Ovary (tissue), 9 donors: ENCODE data around the gene CAB39. TPM values are rescaled to one million over a fixed set of nuclear protein-coding genes. Genes with fewer than 3 reads are reported as not detected.

Experiments used
- DNase-seq, 5 donors: peaks; one replicate each; pipeline ENCODE4 v3.0.0-alpha.2; 2019 to 2020
- H3K27ac ChIP-seq, 2 donors: fragments of 200-600 bp; one replicate each; pipeline versions ENCODE4 v1.5.1 to v1.8.0; 2019 to 2022
- H3K27me3 ChIP-seq: fragments of 200-600 bp; one replicate; pipeline ENCODE4 v1.8.0; 2022
- H3K36me3 ChIP-seq: fragments of 200-600 bp; sonication (generic); one replicate; pipeline ENCODE4 v1.5.1; 2019
- H3K4me1 ChIP-seq: one replicate; pipeline ENCODE4 v1.8.1; 2013; ENCODE audit warnings: mild to moderate bottlenecking, moderate library complexity; ENCODE audit not compliant: insufficient read depth
- H3K4me3 ChIP-seq: fragments of 200-600 bp; sonication (generic); one replicate; pipeline ENCODE4 v1.5.1; 2017
- H3K9me3 ChIP-seq, 2 donors: fragments of 200-600 bp in 1 of 2; sonication (generic) in 1 of 2; one replicate each; pipeline versions ENCODE4 v1.5.1 to v1.8.1; 2013 to 2019; ENCODE audit warnings: mild to moderate bottlenecking in 1 of 2, moderate library complexity in 1 of 2
- EP300 ChIP-seq: sonication (generic); formaldehyde crosslinking; IDR thresholded peaks from one replicate; pipeline ENCODE4 v1.6.1; 2017; ENCODE audit warnings: antibody characterized with exemption
- POLR2A ChIP-seq: fragments of 450-650 bp; IDR thresholded peaks from one replicate; pipeline ENCODE4 v1.6.1; 2017; ENCODE audit warnings: antibody characterized with exemption, mild to moderate bottlenecking, moderate library complexity
- WGBS, 3 donors: extraction: QIAGEN DNeasy Blood & Tissue Kit in 1 of 3; methylation state at CpG; one replicate each; pipeline versions ENCODE4 v1.1.5 to v1.1.7; 2013 to 2017; 5-methylcytosine and 5-hydroxymethylcytosine counted together
- intact Hi-C, 4 donors: fragments of 100-400 bp; cut with DNase I; formaldehyde crosslinking; loops; one replicate each; pipeline versions ENCODE4 v1.11.0 to v1.15.1; 2022 to 2023
- polyA plus RNA-seq, 2 donors: library from polyadenylated mRNA; stranded (reverse); fragments of 200-250 nt in 1 of 2; fragments of 350-450 nt in 1 of 2; fragmentation: Illumina TruSeq in 1 of 2; extraction: RNeasy Lipid Tissue Mini Kit (QIAGEN cat#74804) in 1 of 2; gene quantifications; one replicate each; pipeline ENCODE4 v1.2.3, GENCODE V29; 2013 to 2014
- total RNA-seq, 7 donors: library from RNA; depleted of rRNA in 2 of 7; stranded (reverse); fragments of >200 nt in 2 of 7; fragmentation: NEBNext Ultra II Directional in 3 of 7; extraction: Animal tissue kit (Norgen Biotek cat#: 25700) in 3 of 7; gene quantifications; one replicate each; pipeline versions ENCODE4 v1.1.0 to v1.2.4, GENCODE V29; 2016 to 2023
- TF ChIP-seq, protein P1 (sequence below), 3 donors: fragments of 450-650 bp in 2 of 3; fragments of 200-600 bp in 1 of 3; IDR thresholded peaks; one replicate each; pipeline versions ENCODE4 v1.5.1 to v1.8.0; 2016 to 2022; ENCODE audit warnings: antibody characterized with exemption in 3 of 3, mild to moderate bottlenecking in 1 of 3
- donor health status: DM: no; HTN: no; CAD: no; lungs with moderate emphysema.
- donor health status: DM: no; HTN: no; CAD: no.
- donor health status: Bipolar disorder and iron deficiency.
- donor health status: DM: yes; HTN: yes; CAD: no.
- donor health status: DM: no; HTN: no; CAD: no.
- donor health status: DM: yes; HTN: yes; CAD: no.

The CAB39 gene
- total and polyA plus RNA-seq, 9 donors = 24.8 to 64.4 (median 50.4) TPM

DNA sequence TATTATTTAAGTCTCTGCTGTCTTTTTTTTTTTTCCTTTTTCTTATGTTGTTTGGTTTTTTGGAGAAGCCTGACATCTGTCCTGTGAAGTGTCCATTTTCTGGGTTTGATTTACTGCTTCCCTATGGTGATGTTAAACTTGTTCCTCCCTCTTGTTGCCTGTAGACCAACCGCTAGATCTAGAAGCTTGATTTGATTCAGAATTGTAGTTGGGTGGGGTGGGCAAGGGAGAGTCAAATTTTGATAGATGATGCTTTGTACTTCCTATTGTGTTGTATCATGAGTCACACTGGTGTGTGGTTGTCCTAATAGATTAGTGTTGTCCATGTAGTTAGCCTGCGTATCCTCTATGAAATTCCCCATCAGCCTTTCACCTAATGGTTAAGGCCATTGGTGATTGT is 35.4 kb downstream of the CAB39 start:
- Histone ChIP-seq H3K27me3 (no peaks in the 10 kb centered on the region), H3K9me3 (no peaks in the 10 kb centered on the region), H3K36me3 (no peaks in the 10 kb centered on the region), H3K27ac (no peak overlapping the region), H3K4me1 (no peaks in the 10 kb centered on the region), H3K4me3 (no peak overlapping the region)
- no peak for DNase-seq
- 95 to 99% (median 98%) methylated on average over 2 of the region's 2 CpGs for WGBS, 3 donors
- TF ChIP-seq, protein P1, sequence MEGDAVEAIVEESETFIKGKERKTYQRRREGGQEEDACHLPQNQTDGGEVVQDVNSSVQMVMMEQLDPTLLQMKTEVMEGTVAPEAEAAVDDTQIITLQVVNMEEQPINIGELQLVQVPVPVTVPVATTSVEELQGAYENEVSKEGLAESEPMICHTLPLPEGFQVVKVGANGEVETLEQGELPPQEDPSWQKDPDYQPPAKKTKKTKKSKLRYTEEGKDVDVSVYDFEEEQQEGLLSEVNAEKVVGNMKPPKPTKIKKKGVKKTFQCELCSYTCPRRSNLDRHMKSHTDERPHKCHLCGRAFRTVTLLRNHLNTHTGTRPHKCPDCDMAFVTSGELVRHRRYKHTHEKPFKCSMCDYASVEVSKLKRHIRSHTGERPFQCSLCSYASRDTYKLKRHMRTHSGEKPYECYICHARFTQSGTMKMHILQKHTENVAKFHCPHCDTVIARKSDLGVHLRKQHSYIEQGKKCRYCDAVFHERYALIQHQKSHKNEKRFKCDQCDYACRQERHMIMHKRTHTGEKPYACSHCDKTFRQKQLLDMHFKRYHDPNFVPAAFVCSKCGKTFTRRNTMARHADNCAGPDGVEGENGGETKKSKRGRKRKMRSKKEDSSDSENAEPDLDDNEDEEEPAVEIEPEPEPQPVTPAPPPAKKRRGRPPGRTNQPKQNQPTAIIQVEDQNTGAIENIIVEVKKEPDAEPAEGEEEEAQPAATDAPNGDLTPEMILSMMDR (IDR thresholded peaks at IDR 0.05) = no peak
- no peak for TF ChIP-seq POLR2A
- TF ChIP-seq EP300 = no peak
- intact Hi-C loops = no loop called here

DNA sequence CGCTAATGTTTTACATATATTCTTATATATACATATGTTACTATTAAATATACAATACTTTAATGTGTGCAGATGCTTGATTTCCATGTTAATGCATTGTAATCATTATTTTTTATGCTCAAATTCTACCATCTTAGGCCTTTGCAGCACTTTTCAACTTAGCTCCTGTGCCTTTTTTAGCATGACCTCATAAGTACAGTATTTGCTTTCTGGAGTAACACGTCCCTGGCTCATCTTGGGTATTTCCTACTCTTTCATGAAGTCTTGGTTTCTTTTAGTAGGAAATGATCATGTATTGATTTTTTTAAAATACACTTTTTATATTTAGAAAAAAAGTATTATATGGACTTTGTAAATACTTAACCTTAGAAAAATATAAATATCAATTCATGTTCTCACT is 36.5 kb downstream of the CAB39 start:
- H3K4me1 ChIP-seq = no peaks in the 10 kb centered on the region
- H3K4me3 ChIP-seq = no peak overlapping the region
- H3K27me3 ChIP-seq = no peaks in the 10 kb centered on the region
- TF ChIP-seq POLR2A (no peak), EP300 (no peak)
- TF ChIP-seq, protein P1 (IDR thresholded peaks at IDR 0.05) = no peak
- WGBS, 3 donors = 66 to 78% (median 76%) methylated on average over 2 of the region's 2 CpGs
- intact Hi-C loops = no loop called here
- no peak overlapping the region for H3K27ac ChIP-seq
- no peaks in the 10 kb centered on the region for H3K9me3 ChIP-seq
- no peaks in the 10 kb centered on the region for H3K36me3 ChIP-seq
- no peak for DNase-seq

DNA sequence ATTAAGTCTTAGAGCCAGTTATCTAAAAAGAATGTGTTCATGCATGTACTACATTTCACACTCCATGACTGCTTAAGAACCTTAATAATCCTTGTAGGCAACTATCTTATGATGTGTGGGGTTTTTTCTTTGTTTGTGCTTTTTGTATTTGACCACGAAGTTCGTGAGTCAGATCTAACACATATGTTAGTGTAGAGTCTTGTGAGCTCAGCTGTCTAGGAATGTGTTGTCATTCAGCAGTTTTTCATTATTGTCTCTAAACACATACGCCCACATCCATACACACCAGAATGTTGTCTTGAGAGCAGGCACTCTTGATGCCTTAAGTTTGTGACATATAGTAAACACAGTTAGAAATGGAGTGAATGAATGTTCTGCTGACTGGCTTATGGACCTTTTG is 38.4 kb downstream of the CAB39 start:
- no peaks in the 10 kb centered on the region for H3K27me3 ChIP-seq
- TF ChIP-seq, protein P1 (IDR thresholded peaks at IDR 0.05) = no peak
- TF ChIP-seq EP300 (no peak), POLR2A (no peak)
- intact Hi-C loops = no loop called here
- H3K36me3 ChIP-seq = no peaks in the 10 kb centered on the region
- no peak overlapping the region for H3K4me3 ChIP-seq
- no peaks in the 10 kb centered on the region for H3K9me3 ChIP-seq
- no peak overlapping the region for H3K27ac ChIP-seq
- no peaks in the 10 kb centered on the region for H3K4me1 ChIP-seq
- 57 to 60% (median 59%) methylated on average over 3 of the region's 3 CpGs for WGBS, 3 donors
- DNase-seq = no peak

DNA sequence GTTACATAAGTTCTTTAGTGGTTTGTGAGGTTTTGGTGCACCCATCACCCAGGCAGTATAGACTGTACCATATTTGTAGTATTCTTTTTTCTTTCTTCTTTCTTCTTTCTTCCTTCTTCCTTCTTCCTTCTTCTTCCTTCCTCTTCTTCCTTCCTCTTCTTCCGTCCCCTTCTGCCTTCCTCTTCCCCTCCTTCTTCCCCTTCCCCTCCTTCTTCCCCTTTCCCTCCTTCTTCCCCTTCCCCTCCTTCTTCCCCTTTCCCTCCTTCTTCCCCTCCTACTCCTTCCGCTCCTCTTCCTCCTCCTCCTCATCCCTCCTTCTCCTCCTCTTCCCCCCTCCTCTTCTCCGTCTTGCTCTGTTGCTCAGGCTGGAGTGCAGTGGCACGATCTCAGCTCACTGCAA is 41.6 kb downstream of the CAB39 start:
- no peaks in the 10 kb centered on the region for H3K36me3 ChIP-seq
- H3K4me1 ChIP-seq = peaks cover 2% of the 10 kb centered on the region
- 93 to 96% (median 95%) methylated on average over 4 of the region's 4 CpGs for WGBS, 3 donors
- H3K4me3 ChIP-seq = no peak overlapping the region
- DNase-seq = no peak
- intact Hi-C loops = no loop called here
- no peaks in the 10 kb centered on the region for H3K27me3 ChIP-seq
- no peak overlapping the region for H3K27ac ChIP-seq
- no peaks in the 10 kb centered on the region for H3K9me3 ChIP-seq
- TF ChIP-seq, protein P1 (IDR thresholded peaks at IDR 0.05) = no peak
- TF ChIP-seq POLR2A (no peak), EP300 (no peak)

DNA sequence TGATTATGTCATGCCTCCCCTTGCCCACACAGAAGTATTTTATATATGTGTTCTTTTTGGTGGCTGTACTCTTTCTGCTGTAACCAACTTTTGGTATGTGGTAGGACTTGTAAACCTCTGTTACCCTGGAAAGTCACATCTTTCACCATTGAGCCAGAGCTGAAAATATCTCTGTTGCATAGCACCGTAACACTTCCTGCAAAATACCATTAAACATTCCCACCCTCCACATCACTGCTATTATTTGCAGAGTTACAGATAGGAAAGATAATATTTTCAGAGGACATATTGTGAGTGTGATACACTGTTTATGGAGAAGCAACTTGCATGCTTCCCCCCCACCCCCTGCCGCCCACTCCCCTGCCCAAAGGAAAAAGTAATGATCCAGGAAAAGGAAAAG is 44.8 kb downstream of the CAB39 start:
- intact Hi-C loops = no loop called here
- H3K27ac ChIP-seq = no peak overlapping the region
- 82 to 91% (median 90%) methylated on average over 2 of the region's 2 CpGs for WGBS, 3 donors

More for the DNA sequence above, 44.8 kb downstream of the CAB39 start:
- Histone ChIP-seq H3K36me3 (no peaks in the 10 kb centered on the region), H3K4me1 (peaks cover 6% of the 10 kb centered on the region), H3K27me3 (no peaks in the 10 kb centered on the region), H3K9me3 (no peaks in the 10 kb centered on the region), H3K4me3 (no peak overlapping the region)
- TF ChIP-seq POLR2A (no peak), EP300 (no peak)
- TF ChIP-seq, protein P1 (IDR thresholded peaks at IDR 0.05) = no peak
- DNase-seq = no peak
